ENCODE data around the gene FAM163A. TPM values are rescaled to one million over a fixed set of nuclear protein-coding genes. Genes with fewer than 3 reads are reported as not detected.

The FAM163A gene
- total RNA-seq, 1 donor from 2014 or later, result not detected

- no peak for TF ChIP-seq CTCF (conservative IDR thresholded peaks at IDR 0.05; ENCODE audit: low read depth, low read length)
- no peak for DNase-seq (ENCODE audit: low read depth)
These were observed 69.6 kb downstream of the FAM163A start for GRCh38 chr1:179812501-179813292.

GRCh38 chr1:179813626-179814545 lies 70.8 kb downstream of the FAM163A start:
- TF ChIP-seq CTCF (conservative IDR thresholded peaks at IDR 0.05; ENCODE audit: low read depth, low read length), result no peak
- DNase-seq (ENCODE audit: low read depth), result no peak
- H3K4me3 ChIP-seq (ENCODE audit: low read depth, low read length), result peak overlapping the region; percentile 68

More at GRCh38 chr1:179812501-179813292, 69.6 kb downstream of the FAM163A start:
- no peak overlapping the region for H3K4me3 ChIP-seq (ENCODE audit: low read depth, low read length)

GRCh38 chr1:179814546-179814838 lies 71.4 kb downstream of the FAM163A start:
- H3K4me3 ChIP-seq (ENCODE audit: low read depth, low read length), result peak overlapping the region; percentile 68
- TF ChIP-seq CTCF (conservative IDR thresholded peaks at IDR 0.05; ENCODE audit: low read depth, low read length), result no peak
- DNase-seq (ENCODE audit: low read depth), result no peak

GRCh38 chr1:179815641-179816040 lies 72.5 kb downstream of the FAM163A start:
- DNase-seq (ENCODE audit: low read depth), result no peak
- no peak for TF ChIP-seq CTCF (conservative IDR thresholded peaks at IDR 0.05; ENCODE audit: low read depth, low read length)
- H3K4me3 ChIP-seq (ENCODE audit: low read depth, low read length), result peak overlapping the region; percentile 68

GRCh38 chr1:179816196-179816960 lies 73.3 kb downstream of the FAM163A start:
- H3K4me3 ChIP-seq (ENCODE audit: low read depth, low read length), result no peak overlapping the region
- no peak for TF ChIP-seq CTCF (conservative IDR thresholded peaks at IDR 0.05; ENCODE audit: low read depth, low read length)
- peak; percentile 18 for DNase-seq (ENCODE audit: low read depth)

- H3K4me3 ChIP-seq (ENCODE audit: low read depth, low read length), result no peak overlapping the region
- TF ChIP-seq CTCF (conservative IDR thresholded peaks at IDR 0.05; ENCODE audit: low read depth, low read length), result no peak
These were observed 74.0 kb downstream of the FAM163A start for GRCh38 chr1:179817056-179817455.

More at GRCh38 chr1:179817056-179817455, 74.0 kb downstream of the FAM163A start:
- DNase-seq (ENCODE audit: low read depth), result no peak
